Measurements from ENCODE around the gene RBPMS2.

DNA sequence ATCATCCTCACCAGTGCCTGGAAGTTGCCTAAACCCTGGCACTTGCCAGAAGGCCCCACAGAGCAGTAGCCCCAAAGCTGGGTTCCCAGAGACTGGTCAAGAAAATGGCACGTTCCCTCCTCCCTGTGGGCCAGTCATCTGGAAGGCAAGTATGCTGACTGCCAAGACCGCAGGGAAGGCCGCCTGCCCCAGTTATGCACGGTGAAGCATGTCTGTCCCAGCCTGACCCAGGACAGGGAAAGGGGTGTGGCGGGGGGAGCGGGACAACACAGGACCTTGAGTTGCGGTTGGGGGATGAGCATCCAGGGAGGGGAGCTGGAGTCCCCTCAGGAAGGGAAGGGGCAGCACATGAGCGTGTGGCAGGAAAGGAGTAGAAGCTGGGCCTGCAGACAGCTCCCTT lies 33.0 kb downstream of the RBPMS2 start:
- TF ChIP-seq POLR2A (IDR thresholded peaks at IDR 0.05; ENCODE audit: low read depth, low read length) (no peak), POLR2AphosphoS5 (IDR thresholded peaks at IDR 0.05; ENCODE audit: low read depth, low read length) (no peak), TAF1 (IDR thresholded peaks at IDR 0.05; ENCODE audit: low read depth, low read length) (no peak)
